Stimulated activated naive CD4-positive, alpha-beta T cell (primary cell): ENCODE data around the gene FOXK1.
"Not testable (repeated sequence)": the region's sequence is repeated elsewhere in the genome, so short reads cannot be mapped to it uniquely, and the experiment has no call there.

Experiments used
- DNase-seq, 6 experiments: peaks; one replicate each; lab custom pipeline; 2025; lab: John Stamatoyannopoulos, UW

Gene FOXK1

DNA sequence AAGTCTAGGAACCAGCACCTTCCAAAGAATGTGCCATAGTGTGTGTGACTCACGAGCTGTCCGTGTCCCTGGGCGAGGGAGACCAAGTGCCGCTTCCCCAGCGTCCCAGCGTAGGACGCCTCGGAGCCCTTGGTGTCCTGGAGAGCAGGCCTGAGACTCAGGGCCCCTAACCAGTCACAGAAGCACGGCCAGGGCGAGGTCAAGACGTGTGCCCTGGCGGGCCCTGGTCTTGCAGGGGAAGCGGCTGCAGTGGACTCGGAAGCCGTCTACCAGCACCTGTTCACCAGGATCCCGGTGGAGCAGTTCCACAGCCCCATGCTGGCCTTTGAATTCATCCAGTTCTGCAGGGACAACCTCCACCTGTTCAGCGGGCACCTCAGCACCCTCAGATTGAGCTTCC, 103.9 kb downstream of the FOXK1 start:
- DNase-seq = no peak

DNA sequence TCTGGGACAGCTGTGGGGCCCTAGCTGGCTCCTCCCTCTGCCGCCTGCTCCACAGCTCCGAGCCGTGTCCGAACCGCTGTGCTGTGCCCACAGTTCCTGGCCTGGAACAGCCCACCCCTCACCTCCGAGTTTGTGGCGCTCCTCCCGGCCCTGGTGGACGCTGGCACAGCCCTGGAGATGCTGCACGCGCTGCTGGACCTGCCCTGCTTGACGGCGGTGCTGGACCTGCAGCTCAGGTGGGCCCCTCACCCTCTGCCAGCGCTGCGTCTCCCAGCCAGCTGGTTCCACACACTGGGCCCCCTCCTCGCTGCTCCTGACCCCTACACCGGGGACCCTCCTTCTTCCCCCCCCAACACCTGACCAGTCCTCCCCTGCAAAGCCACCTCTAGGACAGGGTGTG, 105.4 kb downstream of the FOXK1 start:
- DNase-seq = no peak

DNA sequence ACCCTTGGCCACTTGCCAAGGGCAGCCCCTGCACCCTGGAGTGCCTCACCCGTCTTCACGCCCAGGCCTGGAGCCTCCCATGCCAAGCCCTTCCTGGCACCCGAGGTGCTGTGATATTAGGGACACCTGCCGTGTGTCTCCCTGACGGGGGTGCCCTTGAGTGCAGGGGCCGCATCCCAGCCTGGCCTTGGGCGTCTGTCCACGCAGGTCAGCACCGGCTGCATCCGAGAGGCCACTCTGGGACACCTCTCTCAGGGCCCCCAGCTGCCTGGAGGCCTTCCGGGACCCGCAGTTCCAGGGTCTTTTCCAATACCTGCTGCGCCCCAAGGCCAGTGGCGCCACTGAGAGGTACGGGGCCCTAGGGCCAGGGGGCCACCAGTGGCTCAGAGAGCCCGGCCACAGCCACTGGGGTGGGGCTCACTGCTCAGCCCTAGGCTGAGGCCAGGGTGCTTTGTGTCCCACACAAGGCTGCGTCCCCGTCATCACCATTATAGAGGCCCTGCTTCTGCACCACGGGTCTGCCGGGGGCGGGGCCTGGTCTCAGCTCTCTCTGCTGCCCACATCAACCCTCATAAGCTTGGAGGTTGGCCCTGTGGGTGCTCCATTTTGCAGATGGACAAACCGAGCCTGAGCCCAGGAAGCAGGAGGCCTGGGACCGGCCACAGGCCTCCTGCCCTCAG, 106.0 kb downstream of the FOXK1 start:
- DNase-seq = no peak

DNA sequence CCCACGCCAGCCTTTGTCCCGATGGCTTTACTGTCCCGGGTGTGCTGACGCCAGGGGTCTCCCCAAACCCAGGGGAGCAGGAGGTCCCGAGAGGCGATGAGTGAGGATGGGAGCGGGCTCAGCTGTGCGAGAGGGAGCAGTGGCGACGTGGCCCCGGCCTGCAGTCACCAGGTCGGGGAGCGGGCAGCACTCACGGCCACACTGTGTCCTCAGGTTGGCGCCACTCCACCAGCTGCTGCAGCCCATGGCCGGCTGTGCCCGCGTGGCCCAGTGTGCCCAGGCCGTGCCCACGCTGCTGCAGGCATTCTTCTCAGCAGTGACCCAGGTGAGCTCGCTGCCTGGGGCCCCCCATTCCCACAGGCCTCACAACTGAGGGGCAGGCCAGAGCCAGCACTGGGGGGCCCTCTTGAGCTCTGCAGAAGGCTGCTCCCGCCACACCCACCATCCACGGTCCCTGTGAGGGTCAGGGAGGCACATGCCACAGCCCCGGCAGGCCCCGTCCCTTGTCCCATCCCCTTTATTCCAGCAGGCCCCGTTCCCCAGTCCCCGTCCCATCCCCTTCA, 106.6 kb downstream of the FOXK1 start:
- DNase-seq = no peak

DNA sequence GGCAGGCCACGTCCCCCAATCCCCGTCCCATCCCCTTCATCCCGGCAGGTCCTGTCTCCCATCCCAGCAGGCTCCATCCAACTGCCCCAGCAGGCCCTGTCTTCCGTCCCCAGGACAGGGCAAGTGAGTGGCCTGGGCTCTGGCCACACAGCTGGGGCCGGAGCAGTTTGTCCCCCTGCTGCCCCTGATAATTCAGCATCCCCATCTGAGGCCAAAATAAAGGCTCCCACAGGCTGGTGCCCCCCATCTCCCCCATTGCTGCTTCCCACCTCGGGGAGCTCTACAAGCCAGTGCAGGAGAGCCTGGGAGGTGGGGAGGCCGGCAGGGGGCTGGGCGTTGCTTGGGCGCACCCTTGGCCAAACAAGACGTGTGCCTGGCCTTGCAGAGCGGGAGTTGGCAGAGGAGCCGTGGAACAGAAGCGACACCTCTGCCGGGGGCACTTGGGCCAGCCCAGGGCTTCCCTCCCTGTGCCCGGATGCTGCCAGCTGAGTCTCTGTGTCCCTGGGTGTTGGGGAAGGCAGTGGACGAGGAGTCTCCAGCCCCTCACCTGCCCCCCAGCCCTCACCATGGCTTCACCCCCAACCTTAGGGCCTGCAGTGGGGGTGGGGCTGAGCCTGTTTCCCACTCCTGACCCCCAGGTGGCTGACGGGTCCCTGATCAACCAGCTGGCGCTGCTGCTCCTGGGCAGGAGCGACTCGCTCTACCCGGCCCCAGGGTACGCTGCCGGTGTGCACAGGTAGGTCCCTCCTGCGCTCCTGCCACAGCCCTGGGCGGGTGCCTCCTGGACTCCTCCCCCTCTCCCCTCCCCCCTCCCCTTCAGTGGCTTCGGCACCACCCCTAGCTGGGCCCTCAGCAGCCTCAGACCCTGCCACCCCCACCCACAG, 107.3 kb downstream of the FOXK1 start:
- no peak for DNase-seq

DNA sequence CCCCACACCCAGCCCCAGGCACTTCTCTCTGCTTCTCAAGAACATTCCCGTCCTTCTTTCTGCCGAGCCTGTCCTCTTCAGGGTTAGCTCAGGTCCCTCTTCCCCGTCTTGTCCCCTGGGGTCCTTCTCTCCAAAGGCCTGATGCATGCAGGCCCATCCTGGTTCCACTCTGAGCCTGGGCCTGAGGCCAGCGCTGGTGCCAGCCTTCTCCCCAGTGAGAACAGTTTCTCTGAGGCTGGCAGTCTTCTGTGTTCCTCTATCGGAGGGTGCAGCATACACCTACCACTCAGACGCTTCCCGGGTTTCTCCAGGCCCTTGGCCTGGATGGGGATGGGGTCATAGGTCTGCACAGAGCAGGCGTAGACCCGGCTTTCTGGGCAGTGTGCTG, 108.0 kb downstream of the FOXK1 start:
- DNase-seq = no peak

DNA sequence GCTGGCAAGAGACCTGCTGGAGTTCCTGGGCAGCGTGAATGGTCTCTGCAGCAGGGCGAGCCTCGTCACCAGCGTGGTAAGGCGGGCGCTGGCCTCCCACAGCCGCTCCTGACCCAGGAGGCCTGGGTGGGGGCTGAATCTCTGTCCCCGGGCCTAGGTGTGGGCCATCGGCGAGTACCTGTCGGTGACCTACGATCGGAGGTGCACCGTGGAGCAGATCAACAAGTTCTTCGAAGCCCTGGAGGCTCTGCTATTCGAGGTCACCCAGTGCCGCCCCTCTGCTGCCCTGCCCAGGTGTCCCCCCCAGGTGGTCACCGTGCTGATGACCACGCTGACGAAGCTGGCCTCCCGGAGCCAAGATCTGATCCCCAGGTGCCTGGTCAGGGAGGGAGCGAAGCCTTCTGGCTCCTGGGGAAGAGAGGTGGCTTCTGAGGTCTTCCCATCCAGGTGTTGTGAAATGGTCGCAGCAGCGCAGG, 108.5 kb downstream of the FOXK1 start:
- no peak for DNase-seq

DNA sequence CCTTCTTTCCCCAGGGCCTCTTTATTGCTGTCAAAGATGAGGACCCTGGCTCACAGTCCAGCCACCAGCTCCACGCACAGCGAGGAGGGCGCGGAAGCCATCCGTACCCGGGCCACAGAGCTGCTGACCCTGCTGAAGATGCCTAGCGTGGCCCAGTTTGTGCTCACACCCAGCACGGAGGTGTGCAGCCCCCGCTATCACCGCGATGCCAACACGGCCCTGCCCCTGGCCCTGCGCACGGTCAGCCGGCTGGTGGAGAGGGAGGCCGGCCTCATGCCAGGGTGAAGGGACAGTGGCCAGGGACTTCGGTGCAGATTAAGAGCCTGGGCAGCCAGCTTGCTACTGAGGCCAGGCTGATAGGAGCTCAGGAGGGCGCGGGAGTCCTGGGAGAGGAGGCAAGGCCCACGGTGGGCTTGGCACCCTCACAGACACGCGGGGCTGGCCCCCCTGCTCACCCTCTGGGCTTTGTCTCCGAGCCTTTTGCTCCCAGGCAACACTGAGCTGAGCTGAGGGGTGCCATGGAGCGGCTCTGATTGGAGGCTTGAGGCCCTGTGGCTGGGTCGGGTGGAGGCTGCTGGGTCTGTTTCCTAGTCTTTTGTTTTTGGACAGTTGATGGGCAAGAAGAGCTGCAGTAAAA, 109.1 kb downstream of the FOXK1 start:
- DNase-seq = no peak

DNA sequence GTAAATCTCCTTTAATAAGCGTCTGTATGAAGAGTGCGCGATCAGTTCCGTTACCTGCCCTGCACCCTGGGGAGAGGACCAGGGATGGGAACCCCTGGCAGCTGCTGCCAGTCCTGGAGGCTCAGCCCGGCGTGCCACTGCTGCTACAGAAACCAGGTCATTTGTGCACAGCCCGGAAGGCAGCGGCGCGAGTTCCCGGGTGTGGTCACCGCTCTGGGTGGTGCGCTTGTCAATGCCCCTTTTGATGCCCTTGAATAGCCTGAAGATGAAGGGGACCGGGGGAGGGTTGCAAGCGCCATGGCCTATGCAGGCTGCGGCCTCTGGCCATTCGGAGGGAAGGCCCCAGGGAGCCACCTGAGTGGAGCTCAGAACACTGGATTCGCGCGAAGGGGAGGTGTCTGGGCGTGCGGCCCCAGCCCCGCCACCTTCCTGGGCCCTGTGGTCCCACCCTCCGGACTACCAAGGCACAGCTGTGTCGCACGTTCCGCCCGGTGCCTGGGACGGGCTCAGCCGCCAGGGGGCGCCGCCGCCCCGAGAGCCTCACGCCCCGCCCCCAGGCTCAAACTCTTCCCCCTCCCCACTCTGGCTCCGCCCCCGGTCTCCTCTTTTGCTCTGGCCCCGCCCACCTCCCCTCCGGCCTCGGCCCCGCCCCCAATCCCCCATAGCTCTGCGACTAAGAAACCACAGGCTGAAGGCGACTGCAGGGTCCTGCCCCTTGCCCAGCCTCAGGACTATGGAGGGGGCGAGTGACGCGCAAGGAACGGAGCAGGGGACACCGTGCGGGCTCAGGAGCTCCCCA, 109.8 kb downstream of the FOXK1 start:
- peak; percentile 56 to 88 (median 77) for DNase-seq

DNA sequence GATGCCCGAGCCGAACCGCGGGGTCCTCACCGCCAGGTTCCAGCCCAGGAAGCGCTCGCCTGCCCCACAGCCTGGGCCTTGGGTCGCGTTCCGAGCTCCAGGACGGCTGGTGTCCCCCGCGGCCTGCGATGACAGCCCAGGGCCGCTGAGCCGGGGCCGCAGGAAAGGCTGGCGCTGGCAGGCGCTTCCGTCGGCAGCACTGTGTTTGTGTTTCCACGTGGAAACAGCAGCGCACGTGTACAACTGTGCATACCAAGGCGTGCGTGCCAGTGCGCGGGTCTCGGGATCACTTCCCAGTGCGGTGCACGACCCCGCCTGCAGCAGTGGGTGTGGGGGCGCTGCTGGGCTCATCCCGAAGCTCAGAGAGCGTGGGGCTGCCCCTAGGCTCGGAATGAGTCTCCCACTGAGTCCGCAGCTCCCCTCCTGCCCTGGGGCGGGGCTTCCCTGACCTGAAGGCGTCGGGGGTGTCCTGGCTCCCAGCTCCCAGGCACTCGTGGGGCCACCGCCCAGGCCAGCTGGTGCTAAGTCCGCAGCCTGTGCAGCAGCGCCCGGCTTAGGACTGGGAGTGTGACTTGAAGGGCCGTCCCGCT, 110.5 kb downstream of the FOXK1 start:
- DNase-seq = peak in 2 of 6 experiments; percentile 31 to 38

DNA sequence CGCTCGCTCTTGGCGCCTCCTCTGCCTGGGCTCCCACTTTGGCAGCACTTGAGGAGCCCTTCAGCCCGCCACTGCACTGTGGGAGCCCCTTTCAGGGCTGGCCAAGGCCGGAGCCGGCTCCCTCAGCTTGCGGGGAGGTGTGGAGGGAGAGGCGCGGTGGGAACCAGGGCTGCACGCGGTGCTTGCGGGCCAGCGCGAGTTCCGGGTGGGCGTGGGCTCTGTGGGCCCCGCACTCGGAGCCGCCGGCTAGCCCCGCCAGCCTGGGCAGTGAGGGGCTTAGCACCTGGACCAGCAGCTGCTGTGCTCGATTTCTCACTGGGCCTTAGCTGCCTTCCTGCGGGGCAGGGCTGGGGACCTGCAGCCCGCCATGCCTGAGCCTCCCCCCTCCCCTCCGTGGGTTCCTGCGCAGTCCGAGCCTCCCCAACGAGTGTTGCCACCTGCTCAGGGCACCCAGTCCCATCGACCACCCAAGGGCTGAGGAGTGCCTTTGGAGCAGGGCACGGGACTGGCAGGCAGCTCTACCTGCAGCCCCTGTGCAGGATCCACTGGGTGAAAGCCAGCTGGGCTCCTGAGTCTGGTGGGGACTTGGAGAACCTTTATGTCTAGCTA, 111.4 kb downstream of the FOXK1 start:
- not testable (repeated sequence) for DNase-seq

DNA sequence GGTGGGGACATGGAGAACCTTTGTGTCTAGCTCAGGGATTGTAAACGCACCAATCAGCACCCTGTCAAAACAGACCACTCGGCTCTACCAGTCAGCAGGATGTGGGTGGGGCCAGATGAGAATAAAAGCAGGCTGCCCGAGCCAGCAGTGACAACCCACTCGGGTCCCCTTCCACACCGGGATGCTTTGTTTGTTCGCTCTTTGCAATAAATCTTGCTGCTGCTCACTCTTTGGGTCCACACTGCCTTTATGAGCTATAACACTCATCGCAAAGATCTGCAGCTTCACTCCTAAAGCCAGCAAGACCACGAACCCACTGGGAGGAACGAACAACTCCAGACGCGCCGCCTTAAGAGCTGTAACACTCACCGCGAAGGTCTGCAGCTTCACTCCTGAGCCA, 112.1 kb downstream of the FOXK1 start:
- not testable (repeated sequence) for DNase-seq

DNA sequence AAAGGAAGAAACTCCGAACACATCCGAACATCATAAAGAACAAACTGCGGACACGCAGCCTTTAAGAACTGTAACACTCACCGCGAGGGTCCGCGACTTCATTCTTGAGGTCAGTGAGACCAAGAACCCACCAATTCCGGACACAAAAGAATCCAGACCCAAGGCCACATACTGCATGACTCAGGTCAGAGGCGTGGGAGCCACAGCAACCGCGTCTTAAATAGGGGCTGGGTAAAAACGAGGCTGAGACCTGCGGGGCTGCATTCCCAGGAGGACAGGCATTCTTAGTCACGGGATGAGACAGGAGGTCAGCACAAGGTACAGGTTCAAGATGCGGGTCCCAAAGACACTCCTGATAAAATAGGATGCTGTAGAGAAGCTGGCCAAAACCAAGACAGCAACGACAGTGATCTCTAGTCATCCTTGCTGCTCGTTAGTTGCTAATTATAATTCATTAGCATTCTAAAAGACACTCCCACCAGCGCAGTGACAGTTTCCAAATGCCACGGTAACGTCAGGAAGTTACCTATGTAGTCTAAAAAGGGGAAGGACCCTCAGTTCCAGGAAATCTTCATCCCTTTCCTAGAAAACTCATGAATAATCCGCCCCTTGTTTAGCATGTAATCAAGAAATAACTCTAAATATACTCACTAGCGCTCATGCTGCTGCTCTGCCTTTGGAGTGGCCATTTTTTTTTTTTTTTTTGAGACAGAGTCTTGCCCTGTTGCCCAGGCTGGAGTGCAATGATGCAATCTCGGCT, 112.7 kb downstream of the FOXK1 start:
- DNase-seq = no peak

DNA sequence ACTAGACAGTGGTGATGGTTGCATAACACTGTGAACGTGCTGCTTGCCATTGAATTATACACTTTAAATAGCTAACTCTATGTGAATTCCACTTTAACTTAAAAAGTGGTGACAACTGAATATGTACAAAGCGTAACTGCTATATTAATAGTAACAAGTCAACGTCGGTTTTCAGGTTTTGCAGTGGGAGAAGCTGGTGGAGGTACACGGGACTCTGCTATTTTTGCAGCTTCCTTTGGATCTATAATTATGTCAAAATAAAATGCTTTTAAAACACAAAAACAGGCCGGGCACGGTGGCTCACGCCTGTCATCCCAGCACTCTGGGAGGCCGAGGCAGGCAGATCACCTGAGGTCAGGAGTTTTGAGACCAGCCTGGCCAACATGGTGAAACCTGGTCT, 114.4 kb downstream of the FOXK1 start:
- DNase-seq = no peak

DNA sequence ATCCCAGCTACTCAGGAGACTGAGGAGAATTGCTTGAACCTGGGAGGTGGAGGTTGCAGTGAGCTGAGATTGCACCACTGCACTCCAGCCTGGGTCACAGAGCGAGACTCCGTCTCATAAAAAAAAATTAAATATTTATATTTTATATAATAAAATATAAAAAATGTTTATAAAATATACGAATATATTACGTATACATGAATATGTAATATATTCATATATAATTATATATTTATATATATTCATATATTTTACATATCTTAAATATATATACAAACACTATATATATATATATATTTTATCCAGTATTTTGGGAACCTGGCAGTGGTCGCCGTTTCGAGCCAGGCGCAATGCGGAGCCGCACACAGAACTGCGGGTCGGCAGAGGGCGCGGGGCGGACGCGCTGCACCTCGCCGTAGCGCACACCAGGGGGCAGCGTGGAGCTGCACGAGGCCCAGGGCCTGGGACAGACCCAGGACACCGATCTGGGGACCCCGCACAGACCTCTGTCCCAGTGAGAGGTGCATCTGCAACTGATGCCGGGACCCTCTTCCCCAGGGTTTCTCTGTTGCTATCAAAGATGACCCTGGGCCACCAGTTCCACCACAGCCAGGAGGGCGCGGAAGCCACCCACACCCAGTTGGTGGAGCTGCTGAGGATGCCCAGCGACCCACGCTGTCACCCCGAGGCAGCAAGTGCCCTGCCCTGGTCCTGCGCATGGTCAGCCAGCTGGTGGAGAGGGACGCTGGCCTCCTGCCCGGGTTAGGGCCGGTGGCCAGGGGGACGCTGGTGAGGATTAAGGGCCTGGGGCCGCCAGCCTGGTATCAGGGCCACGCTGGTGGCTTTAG, 116.0 kb downstream of the FOXK1 start:
- DNase-seq = peak; percentile 11 to 67 (median 46)

DNA sequence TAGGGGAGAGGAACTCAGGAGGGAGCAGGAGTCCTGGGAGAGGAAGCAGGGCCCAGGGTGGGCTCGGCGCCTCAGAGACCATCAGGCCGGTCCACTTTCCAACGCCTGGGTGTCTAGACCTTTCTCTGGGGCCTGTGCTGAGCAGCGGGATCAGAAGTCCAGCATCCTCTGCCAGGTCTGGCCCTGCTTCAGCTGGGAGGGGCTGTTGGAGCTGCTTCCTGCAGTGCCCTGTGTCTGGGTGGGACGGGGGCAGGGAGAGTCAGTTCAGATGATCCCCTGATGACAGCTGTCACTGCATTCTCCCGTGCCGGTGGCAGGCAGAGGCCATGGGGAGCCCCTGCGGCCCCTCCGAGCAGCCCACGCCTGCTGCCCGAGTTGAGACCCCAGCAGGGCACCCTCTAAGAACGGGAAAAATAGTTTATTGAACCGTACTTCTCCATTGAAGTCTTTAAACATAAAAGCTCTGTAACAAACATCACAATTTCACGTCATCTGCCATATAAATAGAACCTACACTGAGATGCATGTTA, 116.7 kb downstream of the FOXK1 start:
- no peak for DNase-seq

DNA sequence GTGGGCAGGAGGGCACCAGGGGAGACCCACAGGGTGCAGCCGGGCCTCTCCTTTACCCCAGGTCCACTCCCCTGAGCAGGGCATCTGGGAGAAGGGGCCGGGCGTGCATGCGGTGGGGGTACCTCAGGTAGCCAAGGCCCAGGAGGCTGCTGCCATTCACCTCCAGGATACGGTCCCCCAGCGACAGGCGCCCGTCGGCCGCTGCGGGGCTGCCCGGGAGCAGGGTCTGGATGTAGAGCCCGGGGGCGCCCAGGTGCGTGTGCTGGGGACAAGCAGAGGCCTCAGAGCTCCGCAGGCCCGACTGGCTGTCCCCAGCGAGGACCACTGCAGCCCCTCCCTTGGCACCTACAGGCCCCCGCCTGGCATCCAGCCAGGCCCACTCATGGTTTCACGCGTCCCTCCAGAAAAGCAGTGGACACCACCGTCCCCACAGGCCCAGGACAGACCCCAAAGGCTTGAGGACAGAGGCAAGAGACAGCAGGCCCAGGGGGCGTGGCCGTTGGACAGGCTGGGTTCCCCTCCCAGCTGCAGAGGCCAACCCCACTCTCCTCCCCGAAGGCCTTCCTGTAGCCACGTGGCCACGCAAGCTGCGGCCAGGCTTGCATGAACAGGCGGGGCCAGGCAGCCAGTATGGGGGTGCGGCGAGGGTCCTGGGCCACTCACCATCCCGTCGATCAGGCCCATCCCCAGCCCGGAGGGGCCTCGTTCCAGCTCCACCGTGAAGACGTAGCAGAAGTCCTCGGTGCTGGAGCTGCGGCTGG, 117.6 kb downstream of the FOXK1 start:
- DNase-seq = no peak

DNA sequence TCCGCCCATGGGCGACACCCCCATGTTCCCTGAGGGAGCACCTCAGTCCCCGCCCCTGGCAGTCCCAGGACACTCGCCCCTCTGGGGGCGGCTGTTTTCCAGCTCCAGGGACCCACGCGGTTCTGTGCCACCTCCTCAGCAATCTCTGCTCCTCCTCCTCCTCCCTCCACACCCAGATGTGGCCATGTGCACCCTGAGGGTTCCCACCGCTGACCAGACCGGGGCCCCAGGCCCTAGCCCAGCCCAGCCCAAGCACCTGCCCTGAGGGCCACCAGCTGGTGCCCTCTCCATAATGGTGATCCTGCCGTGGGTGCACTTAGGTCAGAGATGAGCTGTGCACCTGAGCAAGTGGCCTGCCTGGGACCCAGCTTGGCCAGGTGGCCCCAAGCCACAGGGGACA, 118.4 kb downstream of the FOXK1 start:
- DNase-seq = no peak
